ENCODE data around the gene NAXD.
A peak's percentile ranks its signal among the peaks of the same experiment; 100 is the strongest.
"Not testable (repeated sequence)": the region's sequence is repeated elsewhere in the genome, so short reads cannot be mapped to it uniquely, and the experiment has no call there.

NAXD gene

GRCh38 chr13:110615322-110616102, at the start of gene NAXD:
NAXD (plus strand) TSS chr13:110615545; CDS start chr13:110615602, 57 bp downstream.
- H3K4me3 ChIP-seq (ENCODE audit: control insufficient read depth, low read depth, low read length): peak within 1 kb of the TSS; percentile 71
- peak; percentile 78 for DNase-seq (ENCODE audit: low read depth)
- TF ChIP-seq CTCF (IDR thresholded peaks at IDR 0.05; ENCODE audit: control insufficient read depth, insufficient read depth, low read depth, low read length, missing control alignments): no peak

GRCh38 chr13:110566171-110566570, 49.2 kb upstream of the NAXD start:
- no peak for TF ChIP-seq CTCF (IDR thresholded peaks at IDR 0.05; ENCODE audit: control insufficient read depth, insufficient read depth, low read depth, low read length, missing control alignments)
- DNase-seq (ENCODE audit: low read depth): no peak
- H3K4me3 ChIP-seq (ENCODE audit: control insufficient read depth, low read depth, low read length): no peak overlapping the region

GRCh38 chr13:110568612-110569011, 46.7 kb upstream of the NAXD start:
- DNase-seq (ENCODE audit: low read depth): no peak
- no peak for TF ChIP-seq CTCF (IDR thresholded peaks at IDR 0.05; ENCODE audit: control insufficient read depth, insufficient read depth, low read depth, low read length, missing control alignments)
- no peak overlapping the region for H3K4me3 ChIP-seq (ENCODE audit: control insufficient read depth, low read depth, low read length)

- not testable (repeated sequence) for DNase-seq (ENCODE audit: low read depth); H3K4me3 ChIP-seq (ENCODE audit: control insufficient read depth, low read depth, low read length)
Measured at GRCh38 chr13:110569962-110570361, 45.4 kb upstream of the NAXD start.

- no peak overlapping the region for H3K4me3 ChIP-seq (ENCODE audit: control insufficient read depth, low read depth, low read length)
- DNase-seq (ENCODE audit: low read depth): no peak
- TF ChIP-seq CTCF (IDR thresholded peaks at IDR 0.05; ENCODE audit: control insufficient read depth, insufficient read depth, low read depth, low read length, missing control alignments): no peak
Measured at GRCh38 chr13:110570886-110571285, 44.5 kb upstream of the NAXD start.

GRCh38 chr13:110571896-110572777, 43.2 kb upstream of the NAXD start:
- no peak for DNase-seq (ENCODE audit: low read depth)
- H3K4me3 ChIP-seq (ENCODE audit: control insufficient read depth, low read depth, low read length): no peak overlapping the region
- no peak for TF ChIP-seq CTCF (IDR thresholded peaks at IDR 0.05; ENCODE audit: control insufficient read depth, insufficient read depth, low read depth, low read length, missing control alignments)

GRCh38 chr13:110572778-110573118, 42.6 kb upstream of the NAXD start:
- H3K4me3 ChIP-seq (ENCODE audit: control insufficient read depth, low read depth, low read length): no peak overlapping the region
- DNase-seq (ENCODE audit: low read depth): no peak
- TF ChIP-seq CTCF (IDR thresholded peaks at IDR 0.05; ENCODE audit: control insufficient read depth, insufficient read depth, low read depth, low read length, missing control alignments): no peak
